Measurements from ENCODE around the gene PRSS2. TPM values are rescaled to one million over a fixed set of nuclear protein-coding genes. Genes with fewer than 3 reads are reported as not detected.

Gene PRSS2
- polyA plus RNA-seq, 3 donors, result not detected

DNA sequence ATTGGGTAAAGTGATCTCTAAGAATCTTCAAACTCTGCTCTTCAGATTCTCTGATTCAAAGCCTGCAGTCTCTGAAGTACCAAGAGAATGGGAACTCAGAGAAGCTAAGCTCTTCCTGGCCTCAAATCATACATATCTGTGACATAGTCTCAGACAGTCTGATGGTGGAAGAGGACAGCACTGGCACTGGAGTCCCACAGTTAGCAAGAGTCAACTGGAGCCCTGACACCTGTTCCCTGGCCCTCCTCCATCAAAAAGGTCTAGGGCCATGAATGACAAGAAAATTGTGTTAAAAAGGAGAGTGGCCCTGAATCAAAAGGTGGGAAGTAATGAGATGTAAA, 37.7 kb downstream of the PRSS2 start:
- H3K4me3 Mint-ChIP-seq, result no peak overlapping the region
- no peaks in the 10 kb centered on the region for H3K36me3 Mint-ChIP-seq
- Histone ChIP-seq H3K4me3 (replicated peaks in 1 of 3; ENCODE audit: low read depth in 2 of 3, low read length in 3 of 3) (no peak overlapping the region), H3K9me3 (replicated peaks in 1 of 2; ENCODE audit: control insufficient read depth in 1 of 2, insufficient read depth in 1 of 2, low read length in 2 of 2) (no peaks in the 10 kb centered on the region), H3K36me3 (replicated peaks in 1 of 2; ENCODE audit: control insufficient read depth in 1 of 2, insufficient read depth in 2 of 2, low read length in 2 of 2) (no peaks in the 10 kb centered on the region), H3K79me2 (ENCODE audit: insufficient read depth, low read length) (no peaks in the 10 kb centered on the region), H3K27me3 (ENCODE audit: control insufficient read depth in 2 of 2, insufficient read depth in 2 of 2, low read length in 2 of 2) (peaks cover 5 to 8% of the 10 kb centered on the region in 2 donors), H3K27ac (ENCODE audit: low read depth in 1 of 2, low read length in 2 of 2) (no peak overlapping the region), H3K4me2 (replicated peaks; ENCODE audit: extremely low read depth, low read length, poor library complexity, severe bottlenecking) (no peak overlapping the region), H3K4me1 (ENCODE audit: control insufficient read depth in 1 of 2, insufficient read depth in 2 of 2, low read length in 2 of 2) (no peaks in the 10 kb centered on the region), H3K9ac (ENCODE audit: insufficient read depth, low read length, poor library complexity, severe bottlenecking) (no peak overlapping the region), H4K20me1 (ENCODE audit: insufficient read depth, low read length) (no peaks in the 10 kb centered on the region), H2AFZ (ENCODE audit: insufficient read depth, low read depth, low read length, poor library complexity, severe bottlenecking) (no peak overlapping the region)
- no peak for DNase-seq
- peak overlapping the region in 1 of 7 donors; percentile 91 for H3K27ac Mint-ChIP-seq
- intact Hi-C loops (cut with micrococcal nuclease), result no loop called here
- peaks cover 7 to 17% (median 7%) of the 10 kb centered on the region in 3 donors for H3K27me3 Mint-ChIP-seq (ENCODE audit: low read depth in 3 of 3)
- H3K4me1 Mint-ChIP-seq, result peaks cover 2% of the 10 kb centered on the region
- TF ChIP-seq, protein P1, sequence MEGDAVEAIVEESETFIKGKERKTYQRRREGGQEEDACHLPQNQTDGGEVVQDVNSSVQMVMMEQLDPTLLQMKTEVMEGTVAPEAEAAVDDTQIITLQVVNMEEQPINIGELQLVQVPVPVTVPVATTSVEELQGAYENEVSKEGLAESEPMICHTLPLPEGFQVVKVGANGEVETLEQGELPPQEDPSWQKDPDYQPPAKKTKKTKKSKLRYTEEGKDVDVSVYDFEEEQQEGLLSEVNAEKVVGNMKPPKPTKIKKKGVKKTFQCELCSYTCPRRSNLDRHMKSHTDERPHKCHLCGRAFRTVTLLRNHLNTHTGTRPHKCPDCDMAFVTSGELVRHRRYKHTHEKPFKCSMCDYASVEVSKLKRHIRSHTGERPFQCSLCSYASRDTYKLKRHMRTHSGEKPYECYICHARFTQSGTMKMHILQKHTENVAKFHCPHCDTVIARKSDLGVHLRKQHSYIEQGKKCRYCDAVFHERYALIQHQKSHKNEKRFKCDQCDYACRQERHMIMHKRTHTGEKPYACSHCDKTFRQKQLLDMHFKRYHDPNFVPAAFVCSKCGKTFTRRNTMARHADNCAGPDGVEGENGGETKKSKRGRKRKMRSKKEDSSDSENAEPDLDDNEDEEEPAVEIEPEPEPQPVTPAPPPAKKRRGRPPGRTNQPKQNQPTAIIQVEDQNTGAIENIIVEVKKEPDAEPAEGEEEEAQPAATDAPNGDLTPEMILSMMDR (IDR thresholded peaks at IDR 0.05), result no peak
- H3K9me3 Mint-ChIP-seq, result no peaks in the 10 kb centered on the region

DNA sequence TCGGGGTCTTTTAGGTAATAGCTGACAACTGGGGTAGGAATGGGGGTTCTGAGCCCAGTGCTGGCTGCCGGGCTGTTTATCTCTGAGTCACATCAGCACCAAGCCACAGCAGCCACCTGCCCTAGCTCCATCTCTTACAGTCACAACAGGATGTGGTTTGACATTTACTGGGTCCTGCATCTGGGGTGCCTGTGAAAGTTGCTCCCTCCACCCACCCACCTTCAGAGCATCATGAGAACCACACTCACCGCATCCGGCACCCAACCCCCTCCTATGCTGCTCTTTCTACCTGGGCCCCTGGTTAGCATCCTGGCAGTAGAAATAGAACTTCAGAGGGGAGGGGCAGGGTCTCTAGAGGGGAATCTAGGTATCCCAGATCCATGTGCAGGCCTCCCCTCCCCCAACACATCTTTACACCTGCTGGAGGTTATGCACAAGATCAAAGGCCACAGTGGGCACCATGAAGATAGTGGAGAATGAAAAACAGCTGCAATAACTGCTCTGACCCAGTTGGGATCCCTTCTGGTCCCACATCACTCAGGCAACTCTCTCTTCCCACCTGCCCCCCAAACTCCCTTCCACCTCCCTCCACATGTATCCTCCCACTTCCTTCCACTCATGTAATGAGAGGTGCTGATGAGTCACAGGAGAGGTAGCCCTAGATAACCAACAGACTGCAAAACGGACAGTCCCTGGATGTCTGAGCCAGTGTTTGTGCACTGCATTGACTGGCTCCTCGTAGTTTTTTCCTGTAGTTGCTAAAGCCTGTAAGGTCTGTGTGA, 38.2 kb downstream of the PRSS2 start:
- Histone ChIP-seq H3K9ac (ENCODE audit: insufficient read depth, low read length, poor library complexity, severe bottlenecking) (no peak overlapping the region), H3K27ac (ENCODE audit: low read depth in 1 of 2, low read length in 2 of 2) (no peak overlapping the region), H2AFZ (ENCODE audit: insufficient read depth, low read depth, low read length, poor library complexity, severe bottlenecking) (no peak overlapping the region), H3K4me1 (ENCODE audit: control insufficient read depth in 1 of 2, insufficient read depth in 2 of 2, low read length in 2 of 2) (no peaks in the 10 kb centered on the region), H3K4me2 (replicated peaks; ENCODE audit: extremely low read depth, low read length, poor library complexity, severe bottlenecking) (no peak overlapping the region), H3K36me3 (replicated peaks in 1 of 2; ENCODE audit: control insufficient read depth in 1 of 2, insufficient read depth in 2 of 2, low read length in 2 of 2) (no peaks in the 10 kb centered on the region), H3K9me3 (replicated peaks in 1 of 2; ENCODE audit: control insufficient read depth in 1 of 2, insufficient read depth in 1 of 2, low read length in 2 of 2) (no peaks in the 10 kb centered on the region), H4K20me1 (ENCODE audit: insufficient read depth, low read length) (no peaks in the 10 kb centered on the region), H3K4me3 (replicated peaks in 1 of 3; ENCODE audit: low read depth in 2 of 3, low read length in 3 of 3) (no peak overlapping the region), H3K79me2 (ENCODE audit: insufficient read depth, low read length) (no peaks in the 10 kb centered on the region), H3K27me3 (ENCODE audit: control insufficient read depth in 2 of 2, insufficient read depth in 2 of 2, low read length in 2 of 2) (peaks cover 5 to 8% of the 10 kb centered on the region in 2 donors)
- Mint-ChIP-seq H3K4me1 (peaks cover 2% of the 10 kb centered on the region), H3K9me3 (no peaks in the 10 kb centered on the region), H3K4me3 (no peak overlapping the region), H3K36me3 (no peaks in the 10 kb centered on the region), H3K27me3 (ENCODE audit: low read depth in 3 of 3) (peaks cover 6 to 17% (median 7%) of the 10 kb centered on the region in 3 donors), H3K27ac (peak overlapping the region in 1 of 7 donors; percentile 91)
- 0% methylated on average over 1 of the region's 6 CpGs for WGBS (ENCODE audit: insufficient coverage)
- intact Hi-C loops (cut with micrococcal nuclease), result no loop called here
- DNase-seq, result peak in 1 of 3 donors; percentile 12
- TF ChIP-seq, protein P1 (IDR thresholded peaks at IDR 0.05), result no peak
